Esophagus muscularis mucosa (tissue), 4 donors: Measurements from ENCODE around the gene FOS. TPM values are rescaled to one million over a fixed set of nuclear protein-coding genes. Genes with fewer than 3 reads are reported as not detected.

Experiments
- DNase-seq: peaks from one replicate; pipeline ENCODE4 v3.0.0-alpha.2; 2017; ENCODE audit errors: extremely low spot score
- H3K27ac ChIP-seq, 4 donors: fragments of 200-600 bp; sonication (generic); replicated peaks in 1 of 4; 1 replicate in 3 of 4; 2 replicates in 1 of 4; pipeline ENCODE4 v1.5.1; 2016 to 2019; ENCODE audit warnings: mild to moderate bottlenecking in 1 of 4
- H3K27me3 ChIP-seq, 4 donors: fragments of 200-600 bp; sonication (generic); one replicate each; pipeline versions ENCODE4 v1.5.1 to v1.6.0; 2016 to 2019
- H3K36me3 ChIP-seq, 4 donors: fragments of 200-600 bp; sonication (generic); one replicate each; pipeline ENCODE4 v1.5.1; 2016 to 2019
- H3K4me1 ChIP-seq, 4 donors: fragments of 200-600 bp; sonication (generic); one replicate each; pipeline ENCODE4 v1.5.1; 2016 to 2019
- H3K4me3 ChIP-seq, 4 donors: fragments of 200-600 bp; sonication (generic); 1 replicate in 2 of 4; 2 replicates in 2 of 4; pipeline ENCODE4 v1.5.1; 2016 to 2019; ENCODE audit warnings: mild to moderate bottlenecking in 4 of 4, moderate library complexity in 1 of 4
- H3K9me3 ChIP-seq, 4 donors: fragments of 200-600 bp; sonication (generic); 1 replicate in 3 of 4; 2 replicates in 1 of 4; pipeline ENCODE4 v1.5.1; 2016 to 2019
- CTCF ChIP-seq, 3 experiments: fragments of 200-600 bp in 2 of 3; fragments of 450-650 bp in 1 of 3; sonication (generic) in 2 of 3; IDR thresholded peaks; one replicate each; pipeline ENCODE4 v1.5.1; 2017 to 2019; ENCODE audit warnings: antibody characterized with exemption in 3 of 3, mild to moderate bottlenecking in 2 of 3, moderate library complexity in 1 of 3
- EP300 ChIP-seq: sonication (generic); formaldehyde crosslinking; IDR thresholded peaks from one replicate; pipeline ENCODE4 v1.6.1; 2017; ENCODE audit warnings: antibody characterized with exemption
- POLR2A ChIP-seq: fragments of 450-650 bp; IDR thresholded peaks from one replicate; pipeline ENCODE4 v1.6.1; 2017; ENCODE audit warnings: antibody characterized with exemption, moderate library complexity, mild to moderate bottlenecking, low read depth
- POLR2AphosphoS5 ChIP-seq, 2 donors: sonication (generic); formaldehyde crosslinking; IDR thresholded peaks; one replicate each; pipeline ENCODE4 v1.6.1; 2017; ENCODE audit warnings: antibody characterized with exemption in 2 of 2
- WGBS: methylation state at CpG from one replicate; pipeline ENCODE4 v1.1.5; 2018; 5-methylcytosine and 5-hydroxymethylcytosine counted together
- intact Hi-C: fragments of 100-400 bp; cut with DNase I; formaldehyde crosslinking; loops from one replicate; pipeline ENCODE4 v1.15.1; 2023
- total RNA-seq, 4 donors: library from RNA; depleted of rRNA; stranded (reverse); fragments of >200 nt; gene quantifications; one replicate each; pipeline versions ENCODE4 v1.1.0 to v1.2.1, GENCODE V29; 2016

Gene FOS
- total RNA-seq, 4 donors from 2014 or later = 68.6 to 695 (median 143) TPM

- peak overlapping the region in 3 of 4 donors; percentile 17 to 48 (median 31) for H3K27ac ChIP-seq
Observed at GRCh38 chr14:75283833-75284563, 5.4 kb downstream of the FOS start.

GRCh38 chr14:75285331-75285730 lies 6.7 kb downstream of the FOS start:
- peaks cover 6 to 21% (median 12%) of the 10 kb centered on the region in 4 donors for H3K36me3 ChIP-seq
- H3K9me3 ChIP-seq = no peaks in the 10 kb centered on the region
- DNase-seq = no peak
- no peak overlapping the region for H3K4me3 ChIP-seq
- H3K27me3 ChIP-seq = no peaks in the 10 kb centered on the region
- H3K27ac ChIP-seq = no peak overlapping the region
- TF ChIP-seq EP300 (no peak), POLR2AphosphoS5 (IDR thresholded peaks at IDR 0.05) (no peak), POLR2A (no peak), CTCF (IDR thresholded peaks at IDR 0.05) (no peak)
- intact Hi-C loops = no loop called here
- peaks cover 5 to 17% (median 12%) of the 10 kb centered on the region in 4 donors for H3K4me1 ChIP-seq

More at GRCh38 chr14:75283833-75284563, 5.4 kb downstream of the FOS start:
- 64% methylated on average over 5 of the region's 5 CpGs for WGBS
- no peak for DNase-seq
- TF ChIP-seq POLR2A = no peak
- TF ChIP-seq POLR2AphosphoS5 (IDR thresholded peaks at IDR 0.05) = no peak
- no peak for TF ChIP-seq CTCF (IDR thresholded peaks at IDR 0.05)
- TF ChIP-seq EP300 = no peak
- H3K9me3 ChIP-seq = no peaks in the 10 kb centered on the region
- no peak overlapping the region for H3K4me3 ChIP-seq
- no peaks in the 10 kb centered on the region for H3K27me3 ChIP-seq
- peaks cover 6 to 29% (median 15%) of the 10 kb centered on the region in 4 donors for H3K36me3 ChIP-seq
- intact Hi-C loops = no loop called here
- peaks cover 13 to 29% (median 25%) of the 10 kb centered on the region in 4 donors for H3K4me1 ChIP-seq

- Histone ChIP-seq H3K4me1 (peaks cover 0 to 7% (median 3%) of the 10 kb centered on the region in 4 donors), H3K9me3 (no peaks in the 10 kb centered on the region), H3K27ac (no peak overlapping the region), H3K36me3 (peaks cover 1 to 12% (median 3%) of the 10 kb centered on the region in 4 donors), H3K27me3 (no peaks in the 10 kb centered on the region), H3K4me3 (no peak overlapping the region)
- no peak for DNase-seq
- intact Hi-C loops = no loop called here
- 49% methylated on average over 5 of the region's 5 CpGs for WGBS
- TF ChIP-seq EP300 (no peak), POLR2AphosphoS5 (IDR thresholded peaks at IDR 0.05) (no peak), CTCF (IDR thresholded peaks at IDR 0.05) (no peak), POLR2A (no peak)
Observed at GRCh38 chr14:75286313-75286712, 7.7 kb downstream of the FOS start.

GRCh38 chr14:75289840-75290388 lies 11.3 kb downstream of the FOS start:
- intact Hi-C loops = no loop called here
- TF ChIP-seq POLR2AphosphoS5 (IDR thresholded peaks at IDR 0.05) = no peak
- TF ChIP-seq POLR2A = no peak
- no peak for TF ChIP-seq EP300
- no peak for TF ChIP-seq CTCF (IDR thresholded peaks at IDR 0.05)
- Histone ChIP-seq H3K27me3 (no peaks in the 10 kb centered on the region), H3K27ac (no peak overlapping the region), H3K4me3 (no peak overlapping the region), H3K4me1 (peaks cover 8 to 13% (median 12%) of the 10 kb centered on the region in 4 donors), H3K9me3 (no peaks in the 10 kb centered on the region), H3K36me3 (no peaks in the 10 kb centered on the region)
- DNase-seq = no peak
- WGBS = 89% methylated on average over 3 of the region's 3 CpGs
